Neural crest cell (in vitro differentiated cells): ENCODE results near the gene CCDC77. TPM values are rescaled to one million over a fixed set of nuclear protein-coding genes. Genes with fewer than 3 reads are reported as not detected.

ENCODE experiments used
- DNase-seq: peaks from one replicate; pipeline ENCODE4 v3.0.0; 2021; ENCODE audit warnings: low read depth, mixed read lengths, low spot score
- H3K27ac Mint-ChIP-seq: one replicate; pipeline ENCODE4 v1.8.0; 2021; ENCODE audit warnings: mild to moderate bottlenecking, mixed read lengths; ENCODE audit not compliant: unreplicated experiment
- H3K27me3 Mint-ChIP-seq: 2 replicates; pipeline ENCODE4 v1.8.0; 2021; ENCODE audit warnings: low read depth, mild to moderate bottlenecking, mixed read lengths
- H3K36me3 Mint-ChIP-seq: 2 replicates; pipeline ENCODE4 v1.8.0; 2021; ENCODE audit warnings: low read depth, mild to moderate bottlenecking, mixed read lengths
- H3K4me1 Mint-ChIP-seq: 2 replicates; pipeline ENCODE4 v1.8.0; 2021; ENCODE audit warnings: mixed read lengths
- H3K4me3 Mint-ChIP-seq: one replicate; pipeline ENCODE4 v1.8.0; 2021; ENCODE audit warnings: mild to moderate bottlenecking, mixed read lengths
- H3K9me3 Mint-ChIP-seq: 2 replicates; pipeline ENCODE4 v1.8.0; 2021; ENCODE audit warnings: mixed read lengths
- total RNA-seq: library from RNA; stranded (reverse); gene quantifications from 2 replicates; pipeline ENCODE4 v1.2.1, GENCODE V29; 2021
- TF ChIP-seq, protein P1 (sequence below): fragments of 200-600 bp; sonication (generic); conservative IDR thresholded peaks from 2 replicates; pipeline ENCODE4 v1.5.0; 2021; ENCODE audit warnings: antibody characterized with exemption, mild to moderate bottlenecking

CCDC77 gene
- total RNA-seq, 1 donor from 2014 or later, result 28.6 TPM

DNA sequence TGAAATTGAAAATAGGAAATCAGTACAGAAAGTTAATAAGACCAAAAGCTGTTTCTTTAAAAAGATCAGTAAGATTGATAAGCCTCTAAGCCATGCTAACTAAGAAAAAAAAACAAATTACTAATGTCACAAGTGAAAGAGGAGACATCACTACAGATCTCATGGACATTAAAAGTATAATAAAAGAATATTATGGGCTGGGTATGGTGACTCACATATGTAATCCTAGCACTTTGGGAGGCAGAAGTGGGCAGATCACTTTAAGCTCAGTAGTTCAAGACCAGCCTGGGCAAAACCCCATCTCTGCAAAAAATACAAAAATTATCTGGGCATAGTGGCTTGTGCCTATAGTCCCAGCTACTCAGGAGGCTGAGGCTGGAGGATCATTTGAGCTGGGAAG lies 88.8 kb downstream of the CCDC77 start:
- TF ChIP-seq, protein P1, sequence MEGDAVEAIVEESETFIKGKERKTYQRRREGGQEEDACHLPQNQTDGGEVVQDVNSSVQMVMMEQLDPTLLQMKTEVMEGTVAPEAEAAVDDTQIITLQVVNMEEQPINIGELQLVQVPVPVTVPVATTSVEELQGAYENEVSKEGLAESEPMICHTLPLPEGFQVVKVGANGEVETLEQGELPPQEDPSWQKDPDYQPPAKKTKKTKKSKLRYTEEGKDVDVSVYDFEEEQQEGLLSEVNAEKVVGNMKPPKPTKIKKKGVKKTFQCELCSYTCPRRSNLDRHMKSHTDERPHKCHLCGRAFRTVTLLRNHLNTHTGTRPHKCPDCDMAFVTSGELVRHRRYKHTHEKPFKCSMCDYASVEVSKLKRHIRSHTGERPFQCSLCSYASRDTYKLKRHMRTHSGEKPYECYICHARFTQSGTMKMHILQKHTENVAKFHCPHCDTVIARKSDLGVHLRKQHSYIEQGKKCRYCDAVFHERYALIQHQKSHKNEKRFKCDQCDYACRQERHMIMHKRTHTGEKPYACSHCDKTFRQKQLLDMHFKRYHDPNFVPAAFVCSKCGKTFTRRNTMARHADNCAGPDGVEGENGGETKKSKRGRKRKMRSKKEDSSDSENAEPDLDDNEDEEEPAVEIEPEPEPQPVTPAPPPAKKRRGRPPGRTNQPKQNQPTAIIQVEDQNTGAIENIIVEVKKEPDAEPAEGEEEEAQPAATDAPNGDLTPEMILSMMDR, result no peak
- no peaks in the 10 kb centered on the region for H3K27me3 Mint-ChIP-seq
- H3K4me1 Mint-ChIP-seq, result no peaks in the 10 kb centered on the region
- DNase-seq, result no peak
- peaks cover 22% of the 10 kb centered on the region for H3K9me3 Mint-ChIP-seq
- H3K27ac Mint-ChIP-seq, result no peak overlapping the region
- peaks cover 7% of the 10 kb centered on the region for H3K36me3 Mint-ChIP-seq
- H3K4me3 Mint-ChIP-seq, result no peak overlapping the region

Other genes with a start within 250 kb of the CCDC77 start
- 0.14 and 0.47 TPM in 2 replicates for gene SLC6A12, start 187.5 kb upstream of the CCDC77 start, total RNA-seq
- 0.27 and 0.30 TPM in 2 replicates for gene SLC6A13, start 138.8 kb upstream of the CCDC77 start, total RNA-seq
- gene KDM5A, start 12.3 kb upstream of the CCDC77 start, total RNA-seq, result 58.8 and 63.1 TPM in 2 replicates
- 2.6 and 3.1 TPM in 2 replicates for gene B4GALNT3, start 58.3 kb downstream of the CCDC77 start, total RNA-seq